ENCODE measurements around the gene FKBP4. TPM values are rescaled to one million over a fixed set of nuclear protein-coding genes. Genes with fewer than 3 reads are reported as not detected.

The FKBP4 gene
- total RNA-seq, 1 donor from 2014 or later = 233 TPM

GRCh38 chr12:2829275-2829674 lies 34.5 kb downstream of the FKBP4 start:
- Mint-ChIP-seq H3K27me3 (ENCODE audit: low read depth) (no peaks in the 10 kb centered on the region), H3K4me1 (ENCODE audit: low read depth) (no peaks in the 10 kb centered on the region), H3K36me3 (ENCODE audit: low read depth) (peaks cover 36% of the 10 kb centered on the region), H3K27ac (no peak overlapping the region), H3K4me3 (ENCODE audit: low read depth) (no peak overlapping the region), H3K9me3 (no peaks in the 10 kb centered on the region)
- DNase-seq (ENCODE audit: low spot score) = no peak
- intact Hi-C loops (cut with micrococcal nuclease) = no loop called here

DNA sequence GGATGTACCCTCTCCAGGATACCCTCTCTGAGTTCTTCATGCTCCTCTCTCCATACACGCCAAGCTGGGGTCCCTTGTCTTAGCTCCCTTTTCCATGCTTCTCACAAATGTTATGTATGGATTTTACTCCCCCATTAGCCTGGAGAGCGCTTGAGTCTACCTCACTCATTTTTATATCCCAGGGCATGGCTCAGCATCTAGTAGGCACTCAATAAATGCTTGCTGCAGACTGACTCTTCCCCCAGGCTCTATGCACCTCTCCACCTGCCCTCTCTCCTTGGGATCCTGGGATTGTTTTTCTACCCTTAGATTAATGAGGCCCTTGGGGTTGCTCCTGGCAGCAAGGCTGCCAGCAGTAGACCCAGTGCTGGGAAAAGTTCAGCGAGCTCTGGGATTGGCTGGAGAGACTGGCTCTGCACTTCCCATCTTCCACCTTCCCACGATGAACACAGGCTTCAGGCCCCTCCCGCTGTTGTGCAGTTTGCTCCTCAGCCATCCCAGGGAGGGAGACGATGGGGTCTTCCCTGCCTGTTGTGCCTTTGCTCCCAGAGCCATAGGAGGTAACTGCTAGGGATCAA lies 37.9 kb downstream of the FKBP4 start:
- Mint-ChIP-seq H3K9me3 (no peaks in the 10 kb centered on the region), H3K27ac (no peak overlapping the region), H3K4me3 (ENCODE audit: low read depth) (no peak overlapping the region), H3K36me3 (ENCODE audit: low read depth) (peaks cover 25% of the 10 kb centered on the region), H3K4me1 (ENCODE audit: low read depth) (no peaks in the 10 kb centered on the region), H3K27me3 (ENCODE audit: low read depth) (no peaks in the 10 kb centered on the region)
- DNase-seq (ENCODE audit: low spot score) = no peak
- intact Hi-C loops (cut with micrococcal nuclease) = no loop called here

- Mint-ChIP-seq H3K4me1 (ENCODE audit: low read depth) (no peaks in the 10 kb centered on the region), H3K4me3 (ENCODE audit: low read depth) (no peak overlapping the region), H3K36me3 (ENCODE audit: low read depth) (peaks cover 26% of the 10 kb centered on the region), H3K9me3 (no peaks in the 10 kb centered on the region), H3K27me3 (ENCODE audit: low read depth) (no peaks in the 10 kb centered on the region), H3K27ac (no peak overlapping the region)
- intact Hi-C loops (cut with micrococcal nuclease) = no loop called here
- no peak for DNase-seq (ENCODE audit: low spot score)
Observed at GRCh38 chr12:2833327-2833726, 38.6 kb downstream of the FKBP4 start.

DNA sequence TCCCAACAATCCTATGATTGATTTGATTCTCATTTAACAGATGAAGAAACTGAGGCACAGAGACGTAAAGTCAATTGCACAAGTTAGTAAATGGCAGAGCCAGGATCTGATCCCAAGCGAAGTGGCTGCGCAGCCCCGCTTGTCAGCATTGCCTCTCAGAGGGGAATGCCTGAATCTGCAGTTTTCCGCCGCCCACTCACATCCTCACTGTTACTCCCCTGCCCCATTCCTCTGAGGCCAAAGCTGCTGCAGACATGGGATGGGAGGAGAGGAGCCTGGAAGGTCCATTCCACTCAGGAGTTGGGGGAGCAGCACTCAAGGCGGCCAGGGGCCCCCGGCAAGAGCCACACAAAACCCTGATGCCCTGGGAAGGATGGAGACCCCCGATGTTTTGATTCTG lies 39.0 kb downstream of the FKBP4 start:
- Mint-ChIP-seq H3K27me3 (ENCODE audit: low read depth) (no peaks in the 10 kb centered on the region), H3K27ac (no peak overlapping the region), H3K36me3 (ENCODE audit: low read depth) (peaks cover 24% of the 10 kb centered on the region), H3K4me1 (ENCODE audit: low read depth) (no peaks in the 10 kb centered on the region), H3K4me3 (ENCODE audit: low read depth) (no peak overlapping the region), H3K9me3 (no peaks in the 10 kb centered on the region)
- DNase-seq (ENCODE audit: low spot score) = no peak
- intact Hi-C loops (cut with micrococcal nuclease) = no loop called here

DNA sequence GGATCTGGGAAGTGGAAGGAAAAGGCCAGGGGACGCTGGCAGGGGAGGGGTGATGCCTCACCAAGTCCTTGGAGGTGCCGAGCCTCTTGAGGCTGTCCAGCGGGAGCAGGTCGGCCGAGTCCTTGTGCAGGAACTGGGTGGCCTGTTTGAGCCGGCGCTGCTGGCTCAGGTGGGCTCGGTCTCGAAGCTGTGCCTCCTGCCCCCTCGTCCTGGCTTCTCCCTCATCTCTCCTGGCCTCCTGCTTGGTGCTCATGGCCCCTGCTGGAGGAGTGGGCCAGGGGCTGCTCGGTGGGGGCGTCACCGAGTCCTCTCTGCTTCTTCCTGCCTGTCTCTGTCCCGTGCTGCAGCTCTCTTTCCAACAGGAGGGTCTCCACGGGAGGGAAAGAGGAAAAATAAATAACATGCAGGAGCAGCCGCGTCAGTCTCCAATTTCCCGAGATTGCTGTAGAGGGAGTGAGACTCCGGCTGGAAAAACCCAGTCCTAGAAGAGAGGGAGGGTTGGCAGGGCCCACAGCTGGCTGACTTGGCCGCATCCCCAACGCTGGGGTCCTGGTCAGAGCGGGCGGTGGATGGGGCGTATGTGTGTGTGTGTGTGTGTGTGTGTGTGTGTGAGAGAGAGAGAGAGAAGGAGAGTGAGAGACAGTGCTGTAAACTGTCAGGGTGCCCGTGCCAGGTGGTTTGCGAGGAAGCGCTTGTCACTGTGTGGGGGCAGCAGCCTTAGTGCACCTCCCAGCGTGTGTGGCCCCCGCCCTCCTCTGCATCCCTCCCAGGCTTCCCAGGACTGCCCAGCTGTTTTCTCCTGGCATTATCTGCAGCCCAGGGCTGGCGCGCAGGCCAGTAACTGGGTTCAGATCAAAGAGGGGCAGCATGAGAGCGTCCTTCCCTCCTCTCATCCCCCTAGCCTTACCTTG lies 40.1 kb downstream of the FKBP4 start, which contains the start of gene NRIP2:
NRIP2 (minus strand) TSS at position 455 of the 911 bp plus-strand sequence; CDS start at position 403, 52 bp downstream.
- Mint-ChIP-seq H3K27me3 (ENCODE audit: low read depth) (no peaks in the 10 kb centered on the region), H3K36me3 (ENCODE audit: low read depth) (peaks cover 22% of the 10 kb centered on the region), H3K4me3 (ENCODE audit: low read depth) (no peak within 1 kb of the TSS), H3K9me3 (no peaks in the 10 kb centered on the region), H3K4me1 (ENCODE audit: low read depth) (peaks cover 2% of the 10 kb centered on the region), H3K27ac (no peak within 1 kb of the TSS)
- no peak for DNase-seq (ENCODE audit: low spot score)
- intact Hi-C loops (cut with micrococcal nuclease) = no loop called here

DNA sequence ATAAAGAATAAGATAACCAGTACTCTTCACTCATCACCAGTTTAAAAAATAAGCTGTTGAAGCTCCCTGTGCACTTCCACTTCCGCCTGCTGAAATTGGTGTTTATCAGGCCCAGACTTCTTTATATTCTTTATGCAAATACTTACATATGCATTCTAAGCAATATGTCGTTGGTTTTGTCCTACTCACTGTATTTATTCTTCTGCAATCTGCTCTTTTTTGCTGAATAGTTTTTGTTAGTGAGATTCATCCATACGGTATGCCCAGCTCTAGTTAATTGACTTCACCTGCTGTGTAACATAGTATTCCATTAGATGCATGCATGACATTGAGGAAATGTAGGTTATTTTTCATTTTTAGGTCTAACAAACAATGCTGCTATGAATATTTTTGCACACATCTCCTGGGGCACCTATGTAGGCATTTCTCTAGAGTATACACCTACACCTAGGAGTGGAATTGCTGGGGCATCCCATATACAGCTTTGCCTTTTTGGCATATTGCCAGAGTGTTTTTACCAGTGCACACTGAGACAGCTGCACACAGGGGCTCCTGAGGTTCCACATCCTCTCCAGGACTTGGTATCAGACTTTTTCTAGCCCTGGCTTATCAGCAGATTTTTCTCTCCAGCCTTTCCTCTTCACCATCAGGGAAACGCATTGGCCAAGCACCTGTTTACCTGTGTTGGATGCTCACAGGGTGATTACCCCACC lies 41.1 kb downstream of the FKBP4 start:
- no peaks in the 10 kb centered on the region for H3K9me3 Mint-ChIP-seq
- no peaks in the 10 kb centered on the region for H3K27me3 Mint-ChIP-seq (ENCODE audit: low read depth)
- H3K36me3 Mint-ChIP-seq (ENCODE audit: low read depth) = peaks cover 22% of the 10 kb centered on the region
- no peak overlapping the region for H3K4me3 Mint-ChIP-seq (ENCODE audit: low read depth)
- no peak for DNase-seq (ENCODE audit: low spot score)
- intact Hi-C loops (cut with micrococcal nuclease) = no loop called here
- H3K27ac Mint-ChIP-seq = no peak overlapping the region
- peaks cover 2% of the 10 kb centered on the region for H3K4me1 Mint-ChIP-seq (ENCODE audit: low read depth)

DNA sequence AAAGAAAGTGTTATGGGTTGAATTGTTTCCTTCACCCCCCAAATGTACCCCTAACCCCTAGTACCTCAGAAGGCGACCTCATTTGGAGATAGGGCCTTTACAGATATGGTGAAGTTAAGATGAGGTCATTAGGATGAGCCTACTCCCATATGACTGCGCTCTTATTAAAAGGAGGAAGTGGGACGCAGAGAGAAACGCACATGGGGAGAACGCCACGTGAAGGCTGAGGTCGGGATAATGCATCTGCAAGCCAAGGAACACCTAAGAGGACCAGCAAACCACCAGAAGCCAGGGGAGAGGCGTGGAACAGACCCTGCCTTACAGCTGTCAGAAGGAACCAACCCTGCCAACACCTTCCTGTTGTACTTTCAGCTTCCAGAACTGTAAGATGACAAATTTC lies 41.8 kb downstream of the FKBP4 start:
- no peaks in the 10 kb centered on the region for H3K27me3 Mint-ChIP-seq (ENCODE audit: low read depth)
- no peak overlapping the region for H3K4me3 Mint-ChIP-seq (ENCODE audit: low read depth)
- H3K9me3 Mint-ChIP-seq = no peaks in the 10 kb centered on the region
- intact Hi-C loops (cut with micrococcal nuclease) = no loop called here
- H3K4me1 Mint-ChIP-seq (ENCODE audit: low read depth) = peaks cover 2% of the 10 kb centered on the region
- peaks cover 21% of the 10 kb centered on the region for H3K36me3 Mint-ChIP-seq (ENCODE audit: low read depth)
- no peak for DNase-seq (ENCODE audit: low spot score)
- no peak overlapping the region for H3K27ac Mint-ChIP-seq

GRCh38 chr12:2841056-2841650 lies 46.4 kb downstream of the FKBP4 start:
- no peaks in the 10 kb centered on the region for H3K9me3 Mint-ChIP-seq
- DNase-seq (ENCODE audit: low spot score) = no peak
- peaks cover 14% of the 10 kb centered on the region for H3K36me3 Mint-ChIP-seq (ENCODE audit: low read depth)
- intact Hi-C loops (cut with micrococcal nuclease) = no loop called here
- H3K4me1 Mint-ChIP-seq (ENCODE audit: low read depth) = peaks cover 2% of the 10 kb centered on the region
- H3K27me3 Mint-ChIP-seq (ENCODE audit: low read depth) = no peaks in the 10 kb centered on the region
- no peak overlapping the region for H3K4me3 Mint-ChIP-seq (ENCODE audit: low read depth)
- H3K27ac Mint-ChIP-seq = no peak overlapping the region

GRCh38 chr12:2842948-2843347 lies 48.2 kb downstream of the FKBP4 start:
- intact Hi-C loops (cut with micrococcal nuclease) = no loop called here
- Mint-ChIP-seq H3K9me3 (no peaks in the 10 kb centered on the region), H3K27me3 (ENCODE audit: low read depth) (no peaks in the 10 kb centered on the region), H3K36me3 (ENCODE audit: low read depth) (peaks cover 11% of the 10 kb centered on the region), H3K4me3 (ENCODE audit: low read depth) (no peak overlapping the region), H3K4me1 (ENCODE audit: low read depth) (peaks cover 2% of the 10 kb centered on the region), H3K27ac (no peak overlapping the region)
- DNase-seq (ENCODE audit: low spot score) = no peak

- no peak overlapping the region for H3K27ac Mint-ChIP-seq
- H3K9me3 Mint-ChIP-seq = no peaks in the 10 kb centered on the region
- DNase-seq (ENCODE audit: low spot score) = no peak
- H3K4me1 Mint-ChIP-seq (ENCODE audit: low read depth) = no peaks in the 10 kb centered on the region
- intact Hi-C loops (cut with micrococcal nuclease) = no loop called here
- H3K36me3 Mint-ChIP-seq (ENCODE audit: low read depth) = peaks cover 4% of the 10 kb centered on the region
- no peak overlapping the region for H3K4me3 Mint-ChIP-seq (ENCODE audit: low read depth)
- H3K27me3 Mint-ChIP-seq (ENCODE audit: low read depth) = no peaks in the 10 kb centered on the region
Observed at GRCh38 chr12:2844786-2845185, 50.0 kb downstream of the FKBP4 start.

- Mint-ChIP-seq H3K4me1 (ENCODE audit: low read depth) (no peaks in the 10 kb centered on the region), H3K9me3 (no peaks in the 10 kb centered on the region), H3K36me3 (ENCODE audit: low read depth) (peaks cover 3% of the 10 kb centered on the region), H3K4me3 (ENCODE audit: low read depth) (no peak overlapping the region), H3K27ac (no peak overlapping the region), H3K27me3 (ENCODE audit: low read depth) (no peaks in the 10 kb centered on the region)
- DNase-seq (ENCODE audit: low spot score) = no peak
- intact Hi-C loops (cut with micrococcal nuclease) = no loop called here
Observed at GRCh38 chr12:2845280-2845679, 50.5 kb downstream of the FKBP4 start.

GRCh38 chr12:2851931-2852330 lies 57.2 kb downstream of the FKBP4 start:
- DNase-seq (ENCODE audit: low spot score) = no peak
- Mint-ChIP-seq H3K36me3 (ENCODE audit: low read depth) (peaks cover 3% of the 10 kb centered on the region), H3K4me3 (ENCODE audit: low read depth) (no peak overlapping the region), H3K4me1 (ENCODE audit: low read depth) (peaks cover 1% of the 10 kb centered on the region), H3K9me3 (no peaks in the 10 kb centered on the region), H3K27ac (no peak overlapping the region), H3K27me3 (ENCODE audit: low read depth) (no peaks in the 10 kb centered on the region)
- intact Hi-C loops (cut with micrococcal nuclease) = no loop called here
